HG03045 (cell line): ENCODE data around the gene MEF2D.

Experiments used
- ATAC-seq: cut with Tn5 transposase; IDR thresholded peaks from one replicate; pipeline ENCODE4 v1.9.1; 2021; ENCODE audit warnings: mild to moderate bottlenecking, moderate library complexity; ENCODE audit not compliant: unreplicated experiment

MEF2D gene

GRCh38 chr1:156471496-156472490, 28.8 kb downstream of the MEF2D start:
- ATAC-seq, result no peak

- no peak for ATAC-seq
These were observed 30.1 kb downstream of the MEF2D start for GRCh38 chr1:156470473-156470872.

GRCh38 chr1:156468693-156469345, 31.8 kb downstream of the MEF2D start:
- ATAC-seq, result no peak

- no peak for ATAC-seq
These were observed 32.7 kb downstream of the MEF2D start for GRCh38 chr1:156467906-156468305.

- no peak for ATAC-seq
These were observed 33.2 kb downstream of the MEF2D start for GRCh38 chr1:156467385-156467784.

- ATAC-seq, result no peak
These were observed 34.7 kb downstream of the MEF2D start for GRCh38 chr1:156465747-156466365.

GRCh38 chr1:156464825-156465452, 35.6 kb downstream of the MEF2D start:
- no peak for ATAC-seq

GRCh38 chr1:156464335-156464734, 36.2 kb downstream of the MEF2D start:
- no peak for ATAC-seq

GRCh38 chr1:156463874-156464273, 36.7 kb downstream of the MEF2D start:
- no peak for ATAC-seq

GRCh38 chr1:156462954-156463795, 37.4 kb downstream of the MEF2D start:
- no peak for ATAC-seq

GRCh38 chr1:156461781-156462647, 38.6 kb downstream of the MEF2D start:
- no peak for ATAC-seq

GRCh38 chr1:156461109-156461508, 39.5 kb downstream of the MEF2D start:
- ATAC-seq, result no peak

GRCh38 chr1:156460525-156460924, 40.0 kb downstream of the MEF2D start:
- no peak for ATAC-seq

- ATAC-seq, result no peak
These were observed 42.4 kb downstream of the MEF2D start for GRCh38 chr1:156458181-156458503.

GRCh38 chr1:156456625-156457465, 43.7 kb downstream of the MEF2D start:
- ATAC-seq, result peak; percentile 73

- no peak for ATAC-seq
These were observed 45.2 kb downstream of the MEF2D start for GRCh38 chr1:156455362-156455761.

GRCh38 chr1:156452907-156453306, 47.7 kb downstream of the MEF2D start:
- ATAC-seq, result no peak

- no peak for ATAC-seq
These were observed 48.9 kb downstream of the MEF2D start for GRCh38 chr1:156451505-156452160.
